Measurements from ENCODE around the gene RPS29. TPM values are rescaled to one million over a fixed set of nuclear protein-coding genes. Genes with fewer than 3 reads are reported as not detected.

Gene RPS29
- polyA plus RNA-seq (2013, experiment 1 of 2), result 12,280 TPM
- polyA plus RNA-seq (2013, experiment 2 of 2), result 12,284 TPM

DNA sequence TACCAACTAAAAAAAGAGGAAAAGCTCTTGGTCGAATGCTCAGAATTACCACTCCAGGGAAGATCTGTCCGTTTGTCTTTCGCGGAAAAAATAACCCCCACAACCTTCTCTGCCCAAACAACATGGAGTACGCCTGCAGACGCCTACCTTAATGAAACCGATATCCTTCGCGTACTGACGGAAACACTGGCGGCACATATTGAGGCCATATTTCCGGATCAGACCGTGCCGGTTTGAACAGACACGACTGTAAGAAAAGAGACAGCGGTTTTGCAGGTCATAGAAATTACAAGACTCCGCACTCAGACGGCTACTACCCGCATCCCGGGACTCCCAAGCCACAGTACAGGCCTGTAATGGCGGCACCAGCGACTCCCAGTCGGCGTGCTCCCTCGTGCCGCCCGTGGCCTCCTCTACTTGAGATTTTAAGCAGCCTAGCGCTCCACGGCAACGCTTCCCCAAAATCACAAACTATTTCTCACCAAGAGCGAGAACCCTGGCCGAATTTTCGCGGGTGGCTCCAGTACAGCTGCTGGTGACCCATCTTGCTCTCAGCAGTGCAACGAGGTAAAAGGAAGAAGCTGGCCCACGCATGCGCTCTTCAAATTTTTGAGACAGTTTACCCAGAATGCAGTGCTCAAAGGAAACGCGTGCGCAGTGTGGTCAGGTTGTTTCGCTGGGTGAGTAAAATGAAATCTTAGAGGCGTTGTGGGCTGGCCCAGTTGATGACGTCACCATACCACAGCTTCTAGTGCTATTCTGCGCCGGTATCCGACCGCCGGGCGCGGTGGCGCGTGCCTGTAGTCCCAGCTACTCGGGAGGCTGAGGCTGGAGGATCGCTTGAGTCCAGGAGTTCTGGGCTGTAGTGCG is at the start of gene RPS29:
Gene RPS29 (minus strand): TSS at position 578 of the 870 bp plus-strand sequence. CDS start 34 bp downstream, at position 544.
- H2AK5ac ChIP-seq (ENCODE audit: low read length, severe bottlenecking), result no peak within 1 kb of the TSS
- H3K4me3 ChIP-seq (ENCODE audit: insufficient read depth in 1 of 2, low read depth in 1 of 2, low read length in 2 of 2), result peak within 1 kb of the TSS; percentile 72 to 89
- no peak within 1 kb of the TSS for H2AFZ ChIP-seq (ENCODE audit: low read depth, low read length)
- DNase-seq, result peak; percentile 99
- peak within 1 kb of the TSS; percentile 96 for H3K9ac ChIP-seq (ENCODE audit: low read length)
- H3K27ac ChIP-seq (ENCODE audit: low read length, poor library complexity, severe bottlenecking), result peak within 1 kb of the TSS; percentile 75
- peak within 1 kb of the TSS; percentile 58 to 90 for H3K18ac ChIP-seq (ENCODE audit: low read depth in 1 of 2, low read length in 2 of 2)
- H4K8ac ChIP-seq (ENCODE audit: low read length), result peak within 1 kb of the TSS; percentile 45
- H3K4ac ChIP-seq (ENCODE audit: low read depth in 1 of 2, low read length in 2 of 2), result peak within 1 kb of the TSS; percentile 64 to 79
- peak within 1 kb of the TSS in 1 of 2 experiments; percentile 76 for H3K14ac ChIP-seq (ENCODE audit: low read length in 2 of 2)
- no peaks in the 10 kb centered on the region for H3K9me3 ChIP-seq (ENCODE audit: control insufficient read depth, low read length)
- no peak within 1 kb of the TSS for H2BK120ac ChIP-seq (ENCODE audit: low read depth, low read length)
- H4K91ac ChIP-seq (ENCODE audit: low read length), result peak within 1 kb of the TSS; percentile 80
- peaks cover 8% of the 10 kb centered on the region for H3K4me1 ChIP-seq (ENCODE audit: control insufficient read depth, insufficient read depth, low read depth, low read length)
- H3K23ac ChIP-seq (ENCODE audit: low read length in 2 of 2), result no peak within 1 kb of the TSS
- no peak within 1 kb of the TSS for H2BK5ac ChIP-seq (ENCODE audit: low read depth, low read length, poor library complexity, severe bottlenecking)
- no peaks in the 10 kb centered on the region for H3K79me1 ChIP-seq (replicated peaks; ENCODE audit: low read length, poor library complexity, severe bottlenecking)
- WGBS, result under 1% methylated on average over 43 of the region's 55 CpGs
- peaks cover 13 to 35% of the 10 kb centered on the region in 2 experiments for H3K36me3 ChIP-seq (ENCODE audit: control insufficient read depth in 1 of 2, insufficient read depth in 2 of 2, low read depth in 1 of 2, low read length in 2 of 2)
- H3K27me3 ChIP-seq (ENCODE audit: control insufficient read depth in 1 of 2, insufficient read depth in 1 of 2, low read length in 2 of 2), result no peaks in the 10 kb centered on the region
- peak within 1 kb of the TSS; percentile 82 for H2BK15ac ChIP-seq (ENCODE audit: low read depth, poor library complexity, severe bottlenecking)
- H3K4me2 ChIP-seq (ENCODE audit: low read length, poor library complexity, severe bottlenecking), result peak within 1 kb of the TSS; percentile 62
- H2BK12ac ChIP-seq (ENCODE audit: low read length in 2 of 2), result no peak within 1 kb of the TSS

- under 1% methylated on average over 72 of the region's 80 CpGs for WGBS
Measured at GRCh38 chr14:49634547-49635334, 48.6 kb upstream of the RPS29 start, which contains the start of gene DNAAF2. Gene DNAAF2, minus strand, starts transcription at chr14:49635244. Its CDS starts 95 bp downstream, at chr14:49635149.

DNA sequence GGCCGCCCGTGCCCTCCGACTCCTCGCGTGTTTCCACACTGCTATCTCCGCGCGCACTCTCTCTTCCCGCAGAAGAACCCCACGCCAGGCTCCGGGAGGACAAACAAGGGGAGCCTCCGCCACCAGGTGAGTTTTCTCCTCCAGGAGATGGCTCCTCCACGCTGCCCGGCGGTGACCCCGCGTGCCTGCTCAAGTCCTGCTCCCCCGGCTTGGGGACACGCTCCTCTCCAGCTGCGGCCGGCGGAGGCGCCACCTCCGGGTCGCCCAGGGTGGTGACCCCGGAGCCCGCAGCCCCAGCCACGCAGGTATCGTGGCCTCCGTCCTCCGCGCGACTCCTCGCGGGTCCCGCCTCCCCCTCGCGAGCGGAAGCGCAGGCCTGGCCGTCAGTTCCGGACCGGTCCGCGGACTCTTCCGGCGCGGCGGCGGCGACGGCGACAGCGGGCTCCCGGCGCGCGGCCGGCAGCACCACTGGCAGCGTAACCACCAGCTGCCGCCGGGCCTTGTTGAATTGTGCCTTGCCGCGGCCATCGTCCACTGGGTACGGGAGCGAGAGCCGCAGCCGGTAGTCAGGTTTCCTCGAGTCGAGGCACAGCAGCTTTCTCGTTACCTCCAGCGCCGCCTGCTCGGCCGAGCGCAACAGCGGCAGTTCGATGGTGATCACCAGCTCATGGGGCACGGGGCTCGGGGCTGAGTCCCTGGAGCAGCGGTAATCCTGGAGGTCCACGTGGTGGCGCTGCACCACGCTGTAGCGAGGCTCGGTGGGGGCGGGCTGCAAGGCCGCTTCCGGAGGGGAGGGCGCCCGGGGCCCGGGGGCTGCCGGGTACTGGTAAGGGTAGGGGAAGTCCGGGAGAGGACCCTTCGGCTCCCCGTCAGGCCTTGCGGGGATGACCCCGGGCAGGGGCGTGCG is 47.7 kb upstream of the RPS29 start:
- DNase-seq, result peak; percentile 97
- peak overlapping the region; percentile 92 for H2BK15ac ChIP-seq (ENCODE audit: low read depth, poor library complexity, severe bottlenecking)
- under 1% methylated on average over 93 of the region's 101 CpGs for WGBS
- peaks cover 1% of the 10 kb centered on the region for H3K4me1 ChIP-seq (ENCODE audit: control insufficient read depth, insufficient read depth, low read depth, low read length)
- H3K79me1 ChIP-seq (replicated peaks; ENCODE audit: low read length, poor library complexity, severe bottlenecking), result peaks cover 4% of the 10 kb centered on the region
- no peaks in the 10 kb centered on the region for H3K9me3 ChIP-seq (ENCODE audit: control insufficient read depth, low read length)
- peak overlapping the region; percentile 99 for H4K8ac ChIP-seq (ENCODE audit: low read length)
- peak overlapping the region; percentile 97 to 100 for H3K18ac ChIP-seq (ENCODE audit: low read depth in 1 of 2, low read length in 2 of 2)
- peak overlapping the region in 1 of 2 experiments; percentile 46 for H3K23ac ChIP-seq (ENCODE audit: low read length in 2 of 2)
- peak overlapping the region; percentile 89 for H3K4me2 ChIP-seq (ENCODE audit: low read length, poor library complexity, severe bottlenecking)
- H3K4me3 ChIP-seq (ENCODE audit: insufficient read depth in 1 of 2, low read depth in 1 of 2, low read length in 2 of 2), result peak overlapping the region; percentile 95 to 98
- H3K27ac ChIP-seq (ENCODE audit: low read length, poor library complexity, severe bottlenecking), result peak overlapping the region; percentile 97
- peak overlapping the region; percentile 99 for H4K91ac ChIP-seq (ENCODE audit: low read length)
- peak overlapping the region; percentile 94 for H3K9ac ChIP-seq (ENCODE audit: low read length)
- peak overlapping the region in 1 of 2 experiments; percentile 87 for H3K14ac ChIP-seq (ENCODE audit: low read length in 2 of 2)
- H3K36me3 ChIP-seq (ENCODE audit: control insufficient read depth in 1 of 2, insufficient read depth in 2 of 2, low read depth in 1 of 2, low read length in 2 of 2), result peaks cover under 1 to 21% of the 10 kb centered on the region in 2 experiments
- peak overlapping the region; percentile 94 to 95 for H3K4ac ChIP-seq (ENCODE audit: low read depth in 1 of 2, low read length in 2 of 2)
- peak overlapping the region; percentile 79 for H2AFZ ChIP-seq (ENCODE audit: low read depth, low read length)
- H3K27me3 ChIP-seq (ENCODE audit: control insufficient read depth in 1 of 2, insufficient read depth in 1 of 2, low read length in 2 of 2), result no peaks in the 10 kb centered on the region
- H2AK5ac ChIP-seq (ENCODE audit: low read length, severe bottlenecking), result no peak overlapping the region
- H2BK120ac ChIP-seq (ENCODE audit: low read depth, low read length), result peak overlapping the region; percentile 73
- peak overlapping the region; percentile 96 for H2BK5ac ChIP-seq (ENCODE audit: low read depth, low read length, poor library complexity, severe bottlenecking)
- peak overlapping the region; percentile 39 to 66 for H2BK12ac ChIP-seq (ENCODE audit: low read length in 2 of 2)

More at GRCh38 chr14:49634547-49635334, 48.6 kb upstream of the RPS29 start, which contains the start of gene DNAAF2:
- DNase-seq, result peak; percentile 93
- H3K4me2 ChIP-seq (ENCODE audit: low read length, poor library complexity, severe bottlenecking), result peak within 1 kb of the TSS; percentile 89
- no peaks in the 10 kb centered on the region for H3K9me3 ChIP-seq (ENCODE audit: control insufficient read depth, low read length)
- no peak within 1 kb of the TSS for H2AK5ac ChIP-seq (ENCODE audit: low read length, severe bottlenecking)
- H3K4ac ChIP-seq (ENCODE audit: low read depth in 1 of 2, low read length in 2 of 2), result peak within 1 kb of the TSS; percentile 94 to 95
- H3K27ac ChIP-seq (ENCODE audit: low read length, poor library complexity, severe bottlenecking), result peak within 1 kb of the TSS; percentile 97
- peak within 1 kb of the TSS in 1 of 2 experiments; percentile 87 for H3K14ac ChIP-seq (ENCODE audit: low read length in 2 of 2)
- H3K27me3 ChIP-seq (ENCODE audit: control insufficient read depth in 1 of 2, insufficient read depth in 1 of 2, low read length in 2 of 2), result no peaks in the 10 kb centered on the region
- peak within 1 kb of the TSS; percentile 94 for H3K9ac ChIP-seq (ENCODE audit: low read length)
- H3K4me3 ChIP-seq (ENCODE audit: insufficient read depth in 1 of 2, low read depth in 1 of 2, low read length in 2 of 2), result peak within 1 kb of the TSS; percentile 95 to 98
- peak within 1 kb of the TSS; percentile 10 for H2BK5ac ChIP-seq (ENCODE audit: low read depth, low read length, poor library complexity, severe bottlenecking)
- peak within 1 kb of the TSS; percentile 99 for H4K91ac ChIP-seq (ENCODE audit: low read length)
- peaks cover 8% of the 10 kb centered on the region for H3K79me1 ChIP-seq (replicated peaks; ENCODE audit: low read length, poor library complexity, severe bottlenecking)
- peak within 1 kb of the TSS; percentile 97 to 100 for H3K18ac ChIP-seq (ENCODE audit: low read depth in 1 of 2, low read length in 2 of 2)
- peak within 1 kb of the TSS; percentile 29 to 66 for H2BK12ac ChIP-seq (ENCODE audit: low read length in 2 of 2)
- peaks cover 1% of the 10 kb centered on the region for H3K4me1 ChIP-seq (ENCODE audit: control insufficient read depth, insufficient read depth, low read depth, low read length)
- peak within 1 kb of the TSS; percentile 99 for H4K8ac ChIP-seq (ENCODE audit: low read length)
- H2BK120ac ChIP-seq (ENCODE audit: low read depth, low read length), result peak within 1 kb of the TSS; percentile 73
- H2AFZ ChIP-seq (ENCODE audit: low read depth, low read length), result peak within 1 kb of the TSS; percentile 79
- peaks cover 4 to 30% of the 10 kb centered on the region in 2 experiments for H3K36me3 ChIP-seq (ENCODE audit: control insufficient read depth in 1 of 2, insufficient read depth in 2 of 2, low read depth in 1 of 2, low read length in 2 of 2)
- peak within 1 kb of the TSS; percentile 92 for H2BK15ac ChIP-seq (ENCODE audit: low read depth, poor library complexity, severe bottlenecking)
- H3K23ac ChIP-seq (ENCODE audit: low read length in 2 of 2), result peak within 1 kb of the TSS in 1 of 2 experiments; percentile 46

Measured in mesenchymal stem cell (in vitro differentiated cells and primary cell).